Measurements from ENCODE around the gene TMEM44. TPM values are rescaled to one million over a fixed set of nuclear protein-coding genes. Genes with fewer than 3 reads are reported as not detected.
A peak's percentile ranks its signal among the peaks of the same experiment; 100 is the strongest.

TMEM44 gene
- total RNA-seq, 1 donor from 2014 or later = 10.4 TPM

DNA sequence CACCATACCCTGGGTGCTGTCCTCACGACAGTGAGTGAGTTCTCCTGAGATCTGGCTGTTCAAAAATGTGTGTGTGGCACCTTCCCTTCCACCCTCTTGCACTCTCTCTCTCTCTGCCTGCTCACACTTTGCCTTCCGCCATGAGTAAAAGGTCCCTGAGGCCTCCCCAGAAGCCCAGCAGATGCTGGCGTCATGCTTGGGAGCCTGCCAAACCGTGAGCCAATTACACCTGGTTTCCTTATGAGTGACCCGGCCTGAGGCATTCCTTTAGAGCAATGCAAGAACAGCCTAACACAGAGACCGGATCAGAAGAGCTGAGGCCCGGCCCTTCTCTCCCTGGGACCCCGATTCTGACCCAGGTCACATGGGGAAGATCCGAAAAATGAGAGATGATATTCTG lies 15.4 kb downstream of the TMEM44 start:
- no peak overlapping the region for H2AFZ ChIP-seq (replicated peaks)
- H3K36me3 ChIP-seq = no peaks in the 10 kb centered on the region
- H3K9me3 Mint-ChIP-seq = no peaks in the 10 kb centered on the region
- no peak for DNase-seq (ENCODE audit: low spot score)
- H3K79me2 ChIP-seq (ENCODE audit: low read depth) = no peaks in the 10 kb centered on the region
- peaks cover 2% of the 10 kb centered on the region for H3K4me1 Mint-ChIP-seq
- H3K27ac Mint-ChIP-seq = no peak overlapping the region
- H3K36me3 Mint-ChIP-seq = peaks cover 9% of the 10 kb centered on the region
- no peak overlapping the region for H3K4me3 ChIP-seq
- no peaks in the 10 kb centered on the region for H3K27me3 ChIP-seq
- peaks cover 5% of the 10 kb centered on the region for H3K27me3 Mint-ChIP-seq (ENCODE audit: insufficient read depth, low read depth)
- H3K9me3 ChIP-seq (ENCODE audit: low read depth) = no peaks in the 10 kb centered on the region
- no peak overlapping the region for H3K4me2 ChIP-seq
- H3F3A ChIP-seq (ENCODE audit: low read depth) = no peaks in the 10 kb centered on the region
- no peak overlapping the region for H3K9ac ChIP-seq
- no peaks in the 10 kb centered on the region for H4K20me1 ChIP-seq (ENCODE audit: low read depth)
- no peaks in the 10 kb centered on the region for H3K4me1 ChIP-seq
- H3K4me3 Mint-ChIP-seq = peak overlapping the region; percentile 3
- TF ChIP-seq EZH2 (IDR thresholded peaks at IDR 0.05) (no peak), EZH2phosphoT487 (IDR thresholded peaks at IDR 0.05) (no peak)
- TF ChIP-seq, protein P1, sequence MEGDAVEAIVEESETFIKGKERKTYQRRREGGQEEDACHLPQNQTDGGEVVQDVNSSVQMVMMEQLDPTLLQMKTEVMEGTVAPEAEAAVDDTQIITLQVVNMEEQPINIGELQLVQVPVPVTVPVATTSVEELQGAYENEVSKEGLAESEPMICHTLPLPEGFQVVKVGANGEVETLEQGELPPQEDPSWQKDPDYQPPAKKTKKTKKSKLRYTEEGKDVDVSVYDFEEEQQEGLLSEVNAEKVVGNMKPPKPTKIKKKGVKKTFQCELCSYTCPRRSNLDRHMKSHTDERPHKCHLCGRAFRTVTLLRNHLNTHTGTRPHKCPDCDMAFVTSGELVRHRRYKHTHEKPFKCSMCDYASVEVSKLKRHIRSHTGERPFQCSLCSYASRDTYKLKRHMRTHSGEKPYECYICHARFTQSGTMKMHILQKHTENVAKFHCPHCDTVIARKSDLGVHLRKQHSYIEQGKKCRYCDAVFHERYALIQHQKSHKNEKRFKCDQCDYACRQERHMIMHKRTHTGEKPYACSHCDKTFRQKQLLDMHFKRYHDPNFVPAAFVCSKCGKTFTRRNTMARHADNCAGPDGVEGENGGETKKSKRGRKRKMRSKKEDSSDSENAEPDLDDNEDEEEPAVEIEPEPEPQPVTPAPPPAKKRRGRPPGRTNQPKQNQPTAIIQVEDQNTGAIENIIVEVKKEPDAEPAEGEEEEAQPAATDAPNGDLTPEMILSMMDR (IDR thresholded peaks at IDR 0.05) = no peak
- H3K27ac ChIP-seq = peak overlapping the region; percentile 29

DNA sequence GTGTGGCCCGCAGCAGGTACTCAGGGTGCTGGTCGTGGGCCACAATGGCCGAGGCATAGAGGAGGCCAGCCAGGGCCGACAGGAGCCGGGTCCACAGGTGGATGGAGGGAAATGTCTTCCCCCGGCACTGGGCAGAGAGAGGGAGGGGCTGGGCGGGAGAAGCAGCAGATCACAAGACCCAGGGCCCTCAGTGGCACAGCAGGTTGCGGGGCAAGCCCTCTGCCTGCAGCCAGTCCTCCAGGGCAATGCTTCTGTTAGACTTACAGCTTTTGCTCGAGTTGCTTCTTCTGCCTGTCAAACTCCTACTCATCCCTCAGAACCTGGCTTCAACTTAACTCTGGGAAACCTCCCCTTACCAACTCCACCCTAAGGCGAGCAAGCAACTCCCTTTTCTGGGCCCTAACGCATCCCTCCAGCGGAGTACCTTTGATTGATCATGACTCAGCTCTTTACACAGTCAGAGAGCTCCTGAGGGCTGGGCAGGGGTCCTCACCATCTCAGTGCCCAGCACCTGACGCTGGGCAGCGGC lies 16.0 kb downstream of the TMEM44 start:
- no peak overlapping the region for H2AFZ ChIP-seq (replicated peaks)
- no peak overlapping the region for H3K27ac ChIP-seq
- DNase-seq (ENCODE audit: low spot score) = no peak
- H3K4me3 ChIP-seq = no peak overlapping the region
- no peak overlapping the region for H3K4me2 ChIP-seq
- H3K79me2 ChIP-seq (ENCODE audit: low read depth) = no peaks in the 10 kb centered on the region
- no peaks in the 10 kb centered on the region for H3K27me3 ChIP-seq
- no peaks in the 10 kb centered on the region for H3K36me3 ChIP-seq
- Mint-ChIP-seq H3K27ac (no peak overlapping the region), H3K36me3 (peaks cover 10% of the 10 kb centered on the region), H3K4me1 (peaks cover 2% of the 10 kb centered on the region), H3K9me3 (no peaks in the 10 kb centered on the region), H3K4me3 (no peak overlapping the region), H3K27me3 (ENCODE audit: insufficient read depth, low read depth) (peaks cover 5% of the 10 kb centered on the region)
- no peaks in the 10 kb centered on the region for H3F3A ChIP-seq (ENCODE audit: low read depth)
- TF ChIP-seq, protein P1 (IDR thresholded peaks at IDR 0.05) = no peak
- TF ChIP-seq EZH2 (IDR thresholded peaks at IDR 0.05) (no peak), EZH2phosphoT487 (IDR thresholded peaks at IDR 0.05) (no peak)
- no peaks in the 10 kb centered on the region for H3K9me3 ChIP-seq (ENCODE audit: low read depth)
- H3K9ac ChIP-seq = peak overlapping the region; percentile 32
- H4K20me1 ChIP-seq (ENCODE audit: low read depth) = no peaks in the 10 kb centered on the region
- H3K4me1 ChIP-seq = no peaks in the 10 kb centered on the region

DNA sequence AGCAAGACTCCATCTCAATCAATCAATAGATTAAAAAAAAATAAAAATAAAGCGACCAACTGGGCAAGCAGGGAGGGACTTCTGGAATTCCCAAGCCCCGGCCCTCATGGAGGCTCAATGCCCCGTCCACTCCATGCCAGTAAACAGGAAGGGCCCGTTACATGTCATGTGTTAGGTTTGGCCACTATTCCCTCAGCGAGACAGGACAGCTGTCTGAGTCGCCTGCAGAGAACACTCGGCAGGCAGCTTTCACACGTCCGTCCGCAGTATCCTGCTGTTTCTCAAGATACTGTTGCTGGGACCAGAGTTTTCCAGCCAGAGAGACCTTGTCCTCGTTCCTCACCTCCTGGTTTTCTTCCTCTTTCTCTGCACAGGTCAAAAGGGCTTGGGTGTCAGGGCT lies 18.0 kb downstream of the TMEM44 start:
- H3K9me3 ChIP-seq (ENCODE audit: low read depth) = no peaks in the 10 kb centered on the region
- H3K79me2 ChIP-seq (ENCODE audit: low read depth) = no peaks in the 10 kb centered on the region
- DNase-seq (ENCODE audit: low spot score) = no peak
- Mint-ChIP-seq H3K9me3 (no peaks in the 10 kb centered on the region), H3K27ac (no peak overlapping the region), H3K27me3 (ENCODE audit: insufficient read depth, low read depth) (peaks cover 5% of the 10 kb centered on the region), H3K4me3 (no peak overlapping the region), H3K4me1 (no peaks in the 10 kb centered on the region), H3K36me3 (peaks cover 10% of the 10 kb centered on the region)
- H3K9ac ChIP-seq = no peak overlapping the region
- H3K36me3 ChIP-seq = no peaks in the 10 kb centered on the region
- no peaks in the 10 kb centered on the region for H3K27me3 ChIP-seq
- H3K4me1 ChIP-seq = no peaks in the 10 kb centered on the region
- H3F3A ChIP-seq (ENCODE audit: low read depth) = no peaks in the 10 kb centered on the region
- no peaks in the 10 kb centered on the region for H4K20me1 ChIP-seq (ENCODE audit: low read depth)
- no peak overlapping the region for H2AFZ ChIP-seq (replicated peaks)
- no peak overlapping the region for H3K27ac ChIP-seq
- H3K4me3 ChIP-seq = no peak overlapping the region
- no peak overlapping the region for H3K4me2 ChIP-seq
- TF ChIP-seq, protein P1 (IDR thresholded peaks at IDR 0.05) = no peak
